Motor neuron (in vitro differentiated cells): ENCODE data around the gene HSD11B2. TPM values are rescaled to one million over a fixed set of nuclear protein-coding genes. Genes with fewer than 3 reads are reported as not detected.

Experiments used
- ATAC-seq, 8 experiments: fragments of 200-7000 bp; cut with Tn5 transposase; replicated peaks in 6 of 8; 2 replicates each; pipeline ENCODE4 v1.8.0; 2021; ENCODE audit warnings: mild to moderate bottlenecking in 8 of 8, moderate library complexity in 8 of 8
- H3K27ac ChIP-seq, 2 donors: fragments of 250-450 bp; sonication (Bioruptor Pico); 2 replicates each; pipeline ENCODE4 v1.9.0; 2021; ENCODE audit warnings: antibody characterized with exemption in 2 of 2, mild to moderate bottlenecking in 2 of 2, moderate library complexity in 1 of 2
- H3K4me1 ChIP-seq, 2 donors: fragments of 250-450 bp; sonication (Bioruptor Pico); replicated peaks in 1 of 2; 2 replicates each; pipeline ENCODE4 v1.6.1; 2021; ENCODE audit warnings: antibody characterized with exemption in 2 of 2, mild to moderate bottlenecking in 2 of 2, moderate library complexity in 1 of 2
- H3K4me3 ChIP-seq, 5 donors: fragments of 250-450 bp; sonication (Bioruptor Pico); 2 replicates each; pipeline ENCODE4 v1.9.0; 2021; ENCODE audit warnings: antibody characterized with exemption in 5 of 5, mild to moderate bottlenecking in 5 of 5, moderate library complexity in 4 of 5
- WGBS, 10 experiments: fragments of 450-650 bp; shearing (Covaris generic); methylation state at CpG; one replicate each; pipeline ENCODE4 v1.0.0; 2022; 5-methylcytosine and 5-hydroxymethylcytosine counted together
- in situ Hi-C, 9 experiments: fragments of 400-800 bp; cut with MboI; loops; one replicate each; pipeline ENCODE4 v1.15.0; 2021; ENCODE audit warnings: low sequenced_read_pairs in 9 of 9, low pct_unique_long_range_greater_than_20kb in 2 of 9; ENCODE audit not compliant: unreplicated experiment in 9 of 9
- total RNA-seq, 8 experiments: library from RNA; unstranded; fragments of 300-600 nt; gene quantifications; 2 replicates each; pipeline versions ENCODE4 v1.2.3 to v1.2.4, GENCODE V29; 2022

HSD11B2 gene
- total RNA-seq, 8 experiments from 2014 or later = 0.64 to 17.4 (median 6.8) TPM

DNA sequence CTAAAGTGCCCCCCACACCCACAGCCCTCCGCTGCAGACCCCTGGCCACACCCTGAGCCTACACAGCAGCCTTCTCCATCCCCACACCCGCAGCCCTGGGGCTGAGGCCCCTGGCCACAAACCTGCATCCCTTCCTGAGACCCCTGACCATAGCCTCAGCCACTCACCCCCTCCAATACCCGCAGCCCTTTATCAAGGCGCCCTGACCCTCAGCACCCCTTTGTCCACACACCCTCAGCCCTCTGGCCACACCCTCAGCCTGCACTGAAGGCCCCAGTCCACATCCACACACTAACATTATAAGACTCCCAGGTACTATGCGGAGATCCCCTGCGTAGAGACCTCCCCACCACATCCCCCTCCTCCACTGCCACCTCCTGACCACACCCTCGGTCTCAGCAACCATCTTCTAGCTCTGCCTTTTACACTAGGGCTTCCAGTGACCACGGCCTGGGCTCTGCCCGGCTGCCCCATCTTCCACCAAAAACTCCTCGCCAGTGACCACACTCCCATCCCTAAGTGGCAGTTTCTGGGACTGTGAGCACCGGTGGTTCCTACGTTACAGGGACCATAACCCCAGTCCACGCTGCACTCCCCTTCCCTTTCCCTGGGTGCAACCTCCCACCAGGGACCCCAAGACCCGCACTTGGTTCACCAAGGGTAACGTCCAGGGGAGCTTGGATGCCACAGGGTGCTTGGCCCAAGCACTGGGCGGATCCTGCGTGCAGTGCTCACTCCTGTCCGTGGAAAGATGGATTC lies 38.4 kb upstream of the HSD11B2 start:
- in situ Hi-C loops = no loop called here
- H3K4me1 ChIP-seq = peaks cover 52 to 63% of the 10 kb centered on the region in 2 donors
- H3K27ac ChIP-seq = peak overlapping the region; percentile 59 to 73
- 40 to 100% (median 75%) methylated on average over 1 to 4 of the region's 18 CpGs; no CpG with 5 or more reads in 4 of the 10 experiments for WGBS, 10 experiments
- peak overlapping the region; percentile 33 to 51 (median 41) for H3K4me3 ChIP-seq
- no peak for ATAC-seq

DNA sequence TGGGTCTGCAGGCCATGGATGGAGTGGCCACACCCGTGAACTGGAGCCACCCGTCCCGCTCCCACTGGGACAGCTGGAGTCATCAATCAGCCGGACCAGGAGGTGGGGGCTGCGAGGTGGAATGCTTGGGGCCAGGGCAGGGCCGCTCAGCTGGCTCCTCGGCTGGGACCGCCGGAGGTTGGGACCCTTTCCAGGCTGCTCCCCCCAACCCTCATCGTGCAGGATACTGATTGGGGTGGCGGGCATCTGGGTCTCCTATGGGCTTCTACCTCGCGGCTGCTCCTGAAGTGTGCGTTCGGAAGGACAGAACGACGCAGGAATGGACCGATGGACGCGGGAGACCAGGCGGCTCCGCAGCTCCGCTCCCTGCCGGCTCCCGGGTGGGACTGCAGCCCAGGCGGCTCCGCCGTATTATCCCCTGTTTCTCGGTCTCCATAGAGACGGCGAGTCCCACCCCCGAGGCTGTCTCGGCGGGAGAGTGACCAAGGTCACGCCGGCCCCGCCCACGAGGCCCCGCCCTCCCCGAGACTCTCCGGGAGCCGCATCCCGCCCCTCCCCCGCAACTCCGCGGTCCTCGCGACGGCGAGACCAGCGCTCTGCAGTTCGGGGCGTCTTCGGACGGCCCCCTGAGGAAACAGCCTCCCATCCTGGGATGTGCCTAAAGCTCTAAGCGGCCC lies 37.7 kb upstream of the HSD11B2 start, which contains the start of gene TPPP3:
Gene TPPP3, minus strand, starts transcription at position 388 of the 677 bp plus-strand sequence. CDS start 2,387 bp downstream, outside the sequence.
- 0% methylated on average over 3 to 4 of the region's 56 CpGs; no CpG with 5 or more reads in 8 of the 10 experiments for WGBS, 10 experiments
- in situ Hi-C loops = no loop called here
- peak within 1 kb of the TSS; percentile 73 to 77 for H3K27ac ChIP-seq
- peak; percentile 59 to 82 (median 76) for ATAC-seq
- H3K4me3 ChIP-seq = peak within 1 kb of the TSS; percentile 33 to 51 (median 41)
- H3K4me1 ChIP-seq = peaks cover 53 to 67% of the 10 kb centered on the region in 2 donors

DNA sequence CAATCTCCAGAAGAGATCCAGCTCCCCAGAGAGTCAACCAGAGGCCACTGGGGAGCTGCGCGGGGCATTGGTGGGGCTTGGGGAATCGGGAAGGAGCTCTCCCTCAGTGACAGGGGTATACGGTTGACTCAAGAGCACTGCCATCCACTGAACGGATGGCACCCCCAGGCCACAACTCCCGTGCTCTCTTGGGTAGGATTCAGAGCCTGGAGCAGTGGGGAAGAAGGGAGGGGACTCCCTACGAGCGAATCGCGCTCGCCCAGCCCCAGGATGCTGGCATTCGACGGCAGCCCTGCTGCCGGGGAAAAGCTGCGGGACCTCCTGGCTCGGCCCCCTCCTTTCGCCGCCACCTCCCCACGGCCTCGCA lies 37.1 kb upstream of the HSD11B2 start:
- WGBS, 10 experiments = 20 to 53% (median 29%) methylated on average over 3 to 9 of the region's 20 CpGs; no CpG with 5 or more reads in 7 of the 10 experiments
- peak in 4 of 8 experiments; percentile 1 to 9 (median 2) for ATAC-seq
- in situ Hi-C loops = no loop called here
- Histone ChIP-seq H3K4me1 (peaks cover 53 to 65% of the 10 kb centered on the region in 2 donors), H3K27ac (peak overlapping the region; percentile 73 to 77), H3K4me3 (peak overlapping the region; percentile 33 to 51 (median 41))

DNA sequence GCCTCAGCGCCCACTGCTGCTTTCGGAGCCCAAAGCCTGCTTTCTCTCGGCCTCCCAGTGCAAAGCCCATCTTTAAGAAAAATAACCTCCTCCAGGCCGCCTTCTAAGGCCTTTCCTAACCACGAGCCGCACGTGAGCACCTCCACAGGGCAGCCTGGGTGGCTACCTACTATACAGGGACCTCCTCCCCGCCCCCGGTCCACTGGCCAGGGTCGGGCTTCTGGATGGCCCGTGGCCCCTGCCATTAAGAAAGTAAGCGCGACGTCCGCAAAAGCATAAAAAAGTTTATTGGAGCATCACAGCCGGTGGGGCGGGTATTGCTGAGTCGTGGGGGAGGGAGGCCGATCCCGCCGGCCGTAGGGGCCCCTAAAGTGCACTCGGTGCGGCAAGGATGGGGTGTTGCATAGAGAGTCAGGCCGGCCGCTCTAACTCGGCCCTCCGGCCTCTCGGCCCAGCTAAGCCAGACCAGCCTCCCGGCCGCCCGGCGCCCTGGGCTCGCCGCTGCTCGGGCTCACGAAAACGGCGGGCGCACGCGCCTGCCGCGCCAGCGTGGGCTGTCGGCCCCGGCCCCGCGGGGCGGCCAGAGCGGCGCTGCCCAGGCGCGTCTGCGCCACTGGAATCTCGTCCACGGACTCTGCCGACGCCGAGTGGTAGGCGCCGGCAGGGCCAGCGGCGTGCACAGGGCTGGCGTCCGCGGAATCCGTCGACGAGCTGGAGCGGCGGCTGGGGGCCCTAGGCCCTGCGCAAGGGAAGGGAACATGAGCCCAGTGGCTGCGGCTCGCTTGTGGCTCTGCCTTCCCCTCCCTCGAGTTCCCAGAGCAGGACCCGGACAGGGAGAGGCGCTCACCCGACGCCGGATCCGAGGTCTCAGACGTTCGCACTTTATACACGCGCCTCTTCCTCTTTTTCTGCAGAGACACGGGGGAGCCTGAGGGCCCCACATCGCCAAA lies 36.5 kb upstream of the HSD11B2 start:
- 70 to 100% (median 86%) methylated on average over 1 to 12 of the region's 88 CpGs; no CpG with 5 or more reads in 6 of the 10 experiments for WGBS, 10 experiments
- Histone ChIP-seq H3K27ac (peak overlapping the region; percentile 73 to 77), H3K4me3 (no peak overlapping the region), H3K4me1 (peaks cover 56 to 67% of the 10 kb centered on the region in 2 donors)
- ATAC-seq = no peak
- in situ Hi-C loops = no loop called here

DNA sequence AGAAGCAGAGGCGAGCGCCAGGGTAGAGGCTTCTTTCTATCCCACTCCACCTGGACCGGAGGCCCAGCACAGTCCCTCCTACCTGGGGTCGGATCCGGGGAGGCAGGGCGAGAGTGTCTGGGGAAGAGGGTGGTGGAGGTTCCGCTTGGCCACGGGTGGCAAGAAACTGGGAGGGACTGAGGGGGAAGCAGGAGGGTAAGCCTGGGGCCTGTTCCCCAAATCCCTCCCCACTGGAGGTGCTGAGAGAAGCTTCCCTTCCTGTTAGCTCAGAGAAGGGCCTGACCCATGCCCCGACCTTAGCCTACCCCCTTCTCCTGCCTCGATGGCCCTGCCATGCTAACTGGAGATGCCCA lies 35.8 kb upstream of the HSD11B2 start:
- in situ Hi-C loops = no loop called here
- 40 to 100% (median 90%) methylated on average over 1 to 3 of the region's 10 CpGs; no CpG with 5 or more reads in 5 of the 10 experiments for WGBS, 10 experiments
- H3K27ac ChIP-seq = no peak overlapping the region
- no peak overlapping the region for H3K4me3 ChIP-seq
- no peak for ATAC-seq
- peaks cover 59 to 74% of the 10 kb centered on the region in 2 donors for H3K4me1 ChIP-seq

DNA sequence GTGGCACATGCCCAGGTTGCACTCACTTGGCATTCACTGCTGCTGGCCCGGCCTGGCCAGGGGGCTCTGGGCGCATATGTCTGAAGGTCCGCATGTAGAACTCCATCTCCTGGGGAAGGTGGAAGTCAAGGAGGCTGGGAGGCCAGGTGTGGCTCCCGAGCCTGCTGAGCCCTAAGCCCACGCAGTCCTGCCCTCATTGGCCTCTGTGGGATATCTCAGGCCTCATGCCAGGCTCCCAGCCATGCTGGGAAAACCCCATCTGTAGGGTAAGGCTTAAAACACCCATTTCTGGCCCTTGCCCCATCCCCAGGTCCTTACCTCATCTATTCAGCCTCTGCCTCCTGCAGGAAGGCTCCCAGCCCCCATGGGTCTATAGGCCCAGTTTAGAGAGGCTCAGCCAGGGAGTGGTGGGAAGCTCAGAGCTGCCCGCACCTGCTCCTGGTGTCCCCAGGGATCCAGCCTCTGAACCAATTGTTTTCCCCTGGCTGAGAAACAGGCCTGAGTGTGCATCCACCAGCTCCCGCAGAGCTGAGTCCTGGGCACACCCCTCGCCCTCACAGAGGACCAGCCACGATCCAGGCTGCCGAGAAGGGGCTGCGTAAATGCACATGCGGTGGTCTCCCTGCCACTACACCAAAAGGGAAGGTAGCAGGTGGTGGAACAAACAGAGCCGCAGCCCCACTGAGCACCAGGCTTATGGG lies 35.3 kb upstream of the HSD11B2 start:
- peak overlapping the region; percentile 76 to 91 for H3K27ac ChIP-seq
- in situ Hi-C loops = no loop called here
- WGBS, 10 experiments = 18 to 82% (median 40%) methylated on average over 1 to 3 of the region's 13 CpGs; no CpG with 5 or more reads in 7 of the 10 experiments
- peaks cover 59 to 74% of the 10 kb centered on the region in 2 donors for H3K4me1 ChIP-seq
- peak in 5 of 8 experiments; percentile 0 to 24 (median 14) for ATAC-seq
- no peak overlapping the region for H3K4me3 ChIP-seq

DNA sequence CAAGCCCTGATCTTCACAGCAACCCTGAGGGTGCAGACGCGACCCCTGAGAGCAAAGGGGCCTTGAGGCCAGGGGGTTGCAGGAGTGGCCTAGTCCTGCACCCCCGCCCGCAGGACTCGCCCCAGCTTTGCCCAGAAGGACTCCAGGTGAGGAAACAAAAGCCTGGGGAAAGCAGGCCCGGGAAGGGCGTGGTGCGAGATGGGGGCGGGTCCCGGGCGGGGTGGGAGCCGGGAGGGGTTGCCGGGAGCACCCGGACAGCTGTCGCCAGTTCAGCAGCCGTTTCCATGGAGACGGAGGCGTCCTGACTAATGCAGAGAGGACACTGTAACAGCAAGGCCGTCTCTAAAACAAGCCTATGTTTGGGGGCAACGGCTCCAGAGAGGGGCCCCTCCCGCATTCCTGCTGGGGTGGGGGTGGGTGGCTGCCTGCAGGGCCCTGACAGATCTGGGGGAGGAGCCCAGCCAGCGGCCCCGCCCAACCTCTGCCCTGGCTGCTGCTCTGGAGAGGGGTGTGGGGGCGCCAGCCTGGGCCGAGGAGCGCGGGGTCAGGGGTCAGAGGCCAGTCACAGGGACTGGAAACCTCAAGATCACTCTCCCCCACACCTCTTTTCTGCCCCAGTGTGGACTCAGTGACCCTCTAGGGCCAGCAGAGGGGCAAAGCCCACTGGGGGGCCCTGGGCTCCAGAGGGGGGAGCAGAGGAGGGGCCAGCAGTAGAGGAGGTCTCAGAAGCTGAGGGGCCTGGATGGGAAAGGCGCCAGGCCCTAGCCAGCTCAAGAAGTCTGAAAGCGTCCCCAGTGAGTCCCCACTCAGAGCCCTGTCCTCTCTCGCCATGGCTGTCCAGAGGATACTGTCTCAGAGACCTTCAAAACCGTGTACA lies 34.5 kb upstream of the HSD11B2 start:
- H3K4me1 ChIP-seq = peaks cover 55 to 69% of the 10 kb centered on the region in 2 donors
- peak overlapping the region; percentile 76 to 91 for H3K27ac ChIP-seq
- peak; percentile 49 to 71 (median 64) for ATAC-seq
- WGBS, 10 experiments = 40% methylated on average over 1 of the region's 31 CpGs; no CpG with 5 or more reads in 9 of the 10 experiments
- no peak overlapping the region for H3K4me3 ChIP-seq
- in situ Hi-C loops = no loop called here

DNA sequence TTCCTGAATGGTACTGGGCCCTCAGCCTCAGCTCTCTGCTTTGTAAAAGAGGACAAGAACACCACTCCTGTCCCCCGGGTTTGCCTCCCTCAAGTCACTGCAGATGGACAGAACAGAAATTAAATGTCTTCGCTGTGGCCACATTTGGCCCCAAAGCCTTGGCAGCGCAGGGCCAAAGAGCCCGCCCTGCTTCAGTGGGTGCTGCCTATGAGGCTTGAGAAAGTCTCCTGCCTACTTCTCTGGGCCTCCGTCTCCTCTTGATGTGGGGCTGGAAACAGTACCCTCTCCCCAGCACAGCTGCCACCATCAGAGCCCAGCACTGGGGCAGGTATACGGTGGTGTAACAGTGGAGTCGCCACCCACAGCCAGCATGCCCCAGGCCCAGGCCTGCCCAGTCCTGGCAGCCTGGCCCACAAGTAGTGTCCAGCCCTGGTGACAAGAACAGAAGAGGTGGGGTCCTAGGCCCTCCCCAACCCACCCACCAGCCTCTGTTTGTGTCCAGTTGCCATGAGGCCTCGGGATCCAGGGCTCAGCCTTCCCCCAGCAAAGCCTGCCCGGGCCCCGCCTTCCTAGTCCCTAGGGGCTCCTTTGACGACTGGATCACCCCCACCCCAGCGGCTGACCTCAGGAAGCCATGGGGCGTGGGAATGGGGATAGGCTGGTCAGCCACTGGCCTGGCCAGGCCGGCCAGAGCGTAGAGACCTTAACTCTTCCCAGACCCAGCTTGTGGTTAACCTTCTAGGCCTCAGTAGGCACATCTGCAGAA lies 33.7 kb upstream of the HSD11B2 start:
- H3K4me3 ChIP-seq = no peak overlapping the region
- ATAC-seq = no peak
- WGBS, 10 experiments = 35 to 100% (median 66%) methylated on average over 2 to 8 of the region's 15 CpGs; no CpG with 5 or more reads in 4 of the 10 experiments
- peaks cover 47 to 66% of the 10 kb centered on the region in 2 donors for H3K4me1 ChIP-seq
- in situ Hi-C loops = no loop called here
- peak overlapping the region; percentile 48 to 91 for H3K27ac ChIP-seq

DNA sequence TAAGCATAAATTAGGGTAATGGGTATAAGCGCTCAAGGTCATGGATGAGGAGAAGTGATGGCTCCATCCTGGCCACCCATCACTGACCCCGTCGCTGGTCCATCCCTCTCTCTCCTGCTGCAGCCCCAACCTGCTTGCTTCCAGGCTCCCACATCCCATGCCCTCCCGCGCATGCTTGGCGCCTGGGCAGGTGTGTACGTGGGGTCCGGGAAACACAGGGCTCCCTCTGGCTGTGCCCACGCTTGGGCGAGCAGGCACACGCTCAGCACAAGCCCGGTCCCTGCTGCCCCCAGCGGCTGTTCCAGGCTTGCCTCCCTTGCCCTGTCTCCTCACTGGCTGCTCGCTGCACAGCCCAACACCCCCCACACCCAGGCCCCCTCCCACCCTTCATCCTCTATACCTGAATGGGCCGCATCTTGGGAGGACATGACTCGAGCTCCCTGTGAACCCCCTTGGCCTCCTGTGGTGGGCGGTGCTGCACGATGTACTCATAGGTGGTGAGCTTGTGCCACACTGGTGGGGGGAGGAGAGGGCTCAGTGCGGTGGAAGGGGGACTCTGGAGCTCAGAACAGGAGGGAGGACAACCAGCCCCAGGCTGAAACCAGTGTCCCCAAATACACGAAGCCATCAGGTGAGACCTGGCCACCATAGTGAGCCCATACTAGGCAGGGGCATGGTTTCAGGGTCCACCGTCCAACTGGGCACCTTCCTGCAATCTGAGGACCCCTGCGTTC lies 32.9 kb upstream of the HSD11B2 start:
- peaks cover 42 to 59% of the 10 kb centered on the region in 2 donors for H3K4me1 ChIP-seq
- H3K27ac ChIP-seq = no peak overlapping the region
- no peak for ATAC-seq
- 50 to 100% methylated on average over 2 to 3 of the region's 22 CpGs; no CpG with 5 or more reads in 8 of the 10 experiments for WGBS, 10 experiments
- in situ Hi-C loops = no loop called here
- no peak overlapping the region for H3K4me3 ChIP-seq

DNA sequence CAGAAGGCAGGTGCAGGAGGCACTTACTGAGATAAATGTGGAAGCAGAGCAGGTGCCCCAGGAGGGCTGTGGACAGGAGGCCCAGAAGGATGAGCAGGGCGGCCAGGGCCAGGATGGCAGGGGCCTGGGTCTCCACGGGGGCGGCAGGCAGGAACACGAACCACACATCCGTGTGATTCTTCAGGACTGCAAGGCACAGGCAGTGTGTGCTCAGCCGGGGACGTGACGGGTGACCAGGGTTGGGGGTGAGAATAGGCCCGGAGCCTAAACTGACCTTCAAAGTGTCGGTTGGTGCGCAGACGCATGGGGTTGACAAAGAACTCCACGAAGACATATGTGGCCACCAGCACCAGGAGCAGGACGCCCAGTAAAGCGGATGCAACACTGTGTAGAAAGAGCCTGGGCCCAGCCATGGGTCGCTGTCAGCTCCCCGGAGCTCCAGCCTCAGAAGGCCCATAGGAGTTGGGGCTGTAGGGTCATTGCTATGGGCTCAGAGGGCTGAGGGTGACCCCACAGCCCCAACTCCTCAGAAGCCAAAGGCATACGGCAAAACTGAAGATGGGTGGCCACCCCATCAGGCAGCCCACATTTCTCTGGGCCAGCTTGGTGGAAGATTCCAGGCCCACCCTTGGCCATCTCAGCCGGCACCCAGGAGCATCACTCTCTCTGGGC lies 32.2 kb upstream of the HSD11B2 start:
- Histone ChIP-seq H3K4me3 (no peak overlapping the region), H3K27ac (no peak overlapping the region), H3K4me1 (peaks cover 40 to 56% of the 10 kb centered on the region in 2 donors)
- no peak for ATAC-seq
- in situ Hi-C loops = no loop called here
- WGBS, 10 experiments = 80 to 100% (median 97%) methylated on average over 1 to 3 of the region's 19 CpGs; no CpG with 5 or more reads in 6 of the 10 experiments
